Fibroblast of pulmonary artery (primary cell): ENCODE data around the gene SYNE4.

ENCODE experiments used
- DNase-seq: peaks from one replicate; pipeline ENCODE4 v3.0.0-alpha.2; 2010; ENCODE audit warnings: low read depth
- H3K4me3 ChIP-seq: replicated peaks from 2 replicates; pipeline ENCODE4 v1.5.1; 2011; ENCODE audit warnings: low read depth, mild to moderate bottlenecking, control low read depth, low read length, moderate library complexity
- TF ChIP-seq, protein P1 (sequence below): IDR thresholded peaks from 2 replicates; pipeline ENCODE4 v1.5.1; 2011; ENCODE audit warnings: mild to moderate bottlenecking, control low read depth, low read length, inconsistent platforms; ENCODE audit errors: missing control alignments

SYNE4 gene, protein sequence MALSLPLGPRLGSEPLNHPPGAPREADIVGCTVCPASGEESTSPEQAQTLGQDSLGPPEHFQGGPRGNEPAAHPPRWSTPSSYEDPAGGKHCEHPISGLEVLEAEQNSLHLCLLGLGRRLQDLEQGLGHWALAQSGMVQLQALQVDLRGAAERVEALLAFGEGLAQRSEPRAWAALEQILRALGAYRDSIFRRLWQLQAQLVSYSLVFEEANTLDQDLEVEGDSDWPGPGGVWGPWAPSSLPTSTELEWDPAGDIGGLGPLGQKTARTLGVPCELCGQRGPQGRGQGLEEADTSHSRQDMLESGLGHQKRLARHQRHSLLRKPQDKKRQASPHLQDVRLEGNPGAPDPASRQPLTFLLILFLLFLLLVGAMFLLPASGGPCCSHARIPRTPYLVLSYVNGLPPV

DNA sequence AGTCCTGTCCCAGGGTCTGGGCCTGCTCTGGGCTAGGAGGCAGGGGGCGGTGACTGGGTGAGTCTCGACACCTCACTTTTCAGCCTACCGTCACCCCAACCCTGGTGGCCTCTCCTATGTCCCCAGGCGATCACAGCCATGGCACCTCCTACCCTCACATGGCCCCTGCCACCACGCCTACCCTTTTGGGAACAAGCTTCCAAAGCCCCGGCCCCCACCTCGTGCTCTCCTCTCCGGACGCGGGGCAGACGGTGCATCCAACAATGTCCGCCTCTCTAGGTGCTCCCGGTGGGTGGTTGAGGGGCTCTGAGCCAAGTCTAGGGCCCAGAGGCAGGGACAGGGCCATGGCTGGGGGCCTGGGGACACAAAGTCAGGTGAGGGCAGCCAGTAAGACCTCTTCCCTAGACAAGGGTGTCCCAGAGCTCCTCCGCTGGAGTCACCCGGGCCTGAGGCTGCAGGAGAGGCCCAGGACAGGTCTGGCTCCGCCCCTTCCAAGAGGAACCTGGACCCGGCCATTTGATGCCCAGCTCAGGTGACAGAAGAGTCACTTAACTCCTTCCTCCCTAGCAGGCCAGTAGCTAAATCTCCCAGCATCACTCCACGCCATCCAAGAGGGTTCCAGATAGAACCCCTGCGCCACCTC lies at the start of gene SYNE4:
SYNE4 (minus strand) TSS at position 478 of the 643 bp plus-strand sequence; CDS start at position 346, 132 bp downstream.
- no peak for DNase-seq
- TF ChIP-seq, protein P1, sequence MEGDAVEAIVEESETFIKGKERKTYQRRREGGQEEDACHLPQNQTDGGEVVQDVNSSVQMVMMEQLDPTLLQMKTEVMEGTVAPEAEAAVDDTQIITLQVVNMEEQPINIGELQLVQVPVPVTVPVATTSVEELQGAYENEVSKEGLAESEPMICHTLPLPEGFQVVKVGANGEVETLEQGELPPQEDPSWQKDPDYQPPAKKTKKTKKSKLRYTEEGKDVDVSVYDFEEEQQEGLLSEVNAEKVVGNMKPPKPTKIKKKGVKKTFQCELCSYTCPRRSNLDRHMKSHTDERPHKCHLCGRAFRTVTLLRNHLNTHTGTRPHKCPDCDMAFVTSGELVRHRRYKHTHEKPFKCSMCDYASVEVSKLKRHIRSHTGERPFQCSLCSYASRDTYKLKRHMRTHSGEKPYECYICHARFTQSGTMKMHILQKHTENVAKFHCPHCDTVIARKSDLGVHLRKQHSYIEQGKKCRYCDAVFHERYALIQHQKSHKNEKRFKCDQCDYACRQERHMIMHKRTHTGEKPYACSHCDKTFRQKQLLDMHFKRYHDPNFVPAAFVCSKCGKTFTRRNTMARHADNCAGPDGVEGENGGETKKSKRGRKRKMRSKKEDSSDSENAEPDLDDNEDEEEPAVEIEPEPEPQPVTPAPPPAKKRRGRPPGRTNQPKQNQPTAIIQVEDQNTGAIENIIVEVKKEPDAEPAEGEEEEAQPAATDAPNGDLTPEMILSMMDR, result no peak
- peak within 1 kb of the TSS; percentile 47 for H3K4me3 ChIP-seq

DNA sequence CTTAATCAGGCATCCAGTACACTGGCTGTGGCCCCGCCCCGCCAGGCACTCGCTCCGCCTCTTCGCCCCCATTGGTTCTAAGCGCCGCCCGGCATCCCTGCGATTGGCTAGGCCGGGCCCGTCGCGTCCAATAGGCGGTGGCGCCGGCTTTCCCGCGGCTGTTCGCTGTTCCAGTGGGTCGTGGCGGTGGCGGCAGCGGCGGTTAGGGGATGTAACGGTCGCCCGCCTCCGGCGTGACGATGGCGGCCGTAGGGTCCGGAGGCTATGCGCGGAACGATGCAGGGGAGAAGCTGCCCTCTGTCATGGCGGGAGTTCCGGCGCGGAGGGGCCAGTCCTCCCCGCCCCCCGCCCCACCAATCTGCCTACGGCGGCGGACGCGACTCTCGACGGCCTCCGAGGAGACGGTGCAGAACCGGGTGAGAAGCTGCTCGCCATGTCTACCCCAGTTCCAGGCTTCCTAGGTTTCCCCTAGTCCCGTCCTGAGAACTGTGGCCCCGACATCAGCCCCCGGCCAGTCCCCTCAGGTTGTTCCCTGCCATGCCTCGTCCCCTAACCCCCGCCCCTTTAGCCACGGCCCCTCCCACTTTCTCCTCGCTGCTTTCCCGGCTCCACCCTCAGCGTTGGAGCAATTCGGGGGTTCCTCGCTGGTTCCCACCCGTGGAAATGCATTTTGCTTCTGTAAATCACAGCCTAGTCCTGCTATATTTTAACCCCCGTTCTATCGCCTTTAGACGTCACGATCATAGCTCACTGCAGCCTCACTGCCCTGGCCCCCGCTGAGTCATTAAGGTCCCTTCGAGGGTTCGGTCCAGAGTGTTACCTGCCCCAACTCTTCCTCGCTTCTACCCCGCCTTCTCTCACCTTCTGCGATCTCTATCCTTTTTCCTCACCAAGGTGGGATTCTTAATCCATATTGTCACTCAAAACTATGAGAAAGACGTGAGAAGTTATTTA lies 46.4 kb upstream of the SYNE4 start, which contains the start of gene WDR62:
WDR62 (plus strand) TSS at position 165 of the 954 bp plus-strand sequence; CDS start at position 240, 75 bp downstream.
- TF ChIP-seq, protein P1, result no peak
- peak within 1 kb of the TSS; percentile 76 for H3K4me3 ChIP-seq
- DNase-seq, result no peak

DNA sequence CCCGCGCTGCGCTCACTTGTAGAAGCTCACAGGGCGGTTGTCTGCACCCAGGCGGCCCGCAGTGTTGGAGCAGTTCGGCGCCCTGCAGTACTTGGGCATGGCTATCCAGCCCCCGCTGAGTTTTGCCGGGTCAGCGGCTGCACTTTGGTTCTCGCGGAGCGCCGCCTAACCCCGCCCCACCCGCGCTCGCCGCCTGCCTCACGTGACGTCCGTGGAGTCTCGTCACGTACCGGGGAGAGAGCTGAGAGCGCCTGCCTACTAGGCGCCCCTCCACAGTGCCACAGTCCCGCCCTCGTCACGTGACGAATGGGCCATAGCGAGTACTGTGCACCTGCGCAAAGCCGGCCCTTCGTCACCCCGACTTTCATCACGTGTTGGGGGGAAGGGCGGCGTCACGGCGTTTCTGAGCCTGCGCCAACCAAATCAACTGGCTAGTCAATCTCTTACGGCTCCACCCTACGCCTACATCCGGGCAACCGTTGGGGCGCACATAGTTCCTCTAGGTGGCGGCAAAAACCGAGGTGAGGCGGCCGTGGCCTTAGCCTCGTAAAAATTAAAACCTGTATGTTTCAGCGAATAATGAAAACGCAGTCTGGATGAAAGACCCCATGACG lies 45.6 kb upstream of the SYNE4 start, which contains the start of gene THAP8:
THAP8 (minus strand) TSS at position 167 of the 614 bp plus-strand sequence; CDS start at position 99, 68 bp downstream.
- TF ChIP-seq, protein P1, result peak; percentile 49
- peak within 1 kb of the TSS; percentile 76 for H3K4me3 ChIP-seq
- peak; percentile 100 for DNase-seq

DNA sequence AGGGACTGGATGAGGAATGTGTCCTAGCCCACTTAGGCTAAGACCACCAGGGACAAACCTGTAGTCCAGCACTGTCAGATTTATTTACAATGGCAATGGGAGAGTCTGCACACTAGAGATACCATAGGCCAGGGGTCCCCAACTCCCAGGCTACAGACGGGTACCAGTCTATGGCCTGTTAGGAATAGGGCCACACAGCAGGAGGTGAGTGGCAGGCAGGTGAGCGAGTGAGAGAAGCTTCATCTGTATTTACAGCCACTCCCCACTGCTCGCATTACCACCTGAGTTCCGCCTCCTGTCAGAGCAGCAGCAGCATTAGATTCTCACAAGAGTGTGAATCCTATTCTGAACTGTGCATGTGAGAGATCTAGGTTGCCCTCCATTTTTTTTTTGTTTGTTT lies 43.0 kb upstream of the SYNE4 start:
- no peak for DNase-seq
- no peak overlapping the region for H3K4me3 ChIP-seq
- TF ChIP-seq, protein P1, result no peak

DNA sequence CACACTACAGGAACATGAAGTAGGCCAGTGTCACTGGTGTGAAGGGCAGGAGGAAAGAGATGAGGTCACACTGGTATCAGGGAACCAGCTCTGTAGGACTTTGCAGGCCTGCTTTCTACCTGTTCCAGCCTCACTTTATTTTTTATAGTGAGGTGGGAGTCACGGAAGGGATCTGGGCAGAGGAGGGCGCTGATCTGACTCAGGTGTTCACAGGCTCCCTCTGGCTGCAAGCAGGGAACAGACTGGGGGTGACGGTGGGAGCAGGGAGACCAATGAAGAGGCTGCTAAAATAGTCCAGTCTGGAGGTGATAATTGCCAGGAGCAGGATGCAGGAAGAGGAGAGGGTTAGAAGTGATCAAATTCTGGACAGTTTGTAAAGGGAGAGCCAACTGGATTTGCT lies 42.6 kb upstream of the SYNE4 start:
- no peak for DNase-seq
- TF ChIP-seq, protein P1, result peak; percentile 29
- H3K4me3 ChIP-seq, result no peak overlapping the region
